Measurements from ENCODE around the gene HK2.

The HK2 gene

DNA sequence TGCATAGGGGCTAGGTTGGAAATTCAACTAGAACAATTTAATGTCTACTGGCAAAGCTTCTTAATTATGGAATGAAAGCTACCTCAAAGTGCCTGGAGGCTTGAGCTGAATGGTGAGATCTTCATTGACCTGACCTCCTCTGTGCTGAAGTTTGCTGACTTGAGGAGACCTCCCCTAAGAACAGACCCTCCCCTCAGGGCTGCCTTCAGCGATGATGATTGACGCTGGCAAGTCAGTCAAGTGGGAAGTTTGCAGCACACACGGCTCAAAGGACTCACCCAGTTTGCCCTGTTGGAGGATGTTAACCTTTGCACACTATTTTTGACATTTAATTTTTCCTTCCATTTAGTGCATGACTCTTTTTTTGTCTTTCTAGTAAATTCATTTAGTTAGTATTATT is 107.4 kb downstream of the HK2 start:
- no peak for DNase-seq

DNA sequence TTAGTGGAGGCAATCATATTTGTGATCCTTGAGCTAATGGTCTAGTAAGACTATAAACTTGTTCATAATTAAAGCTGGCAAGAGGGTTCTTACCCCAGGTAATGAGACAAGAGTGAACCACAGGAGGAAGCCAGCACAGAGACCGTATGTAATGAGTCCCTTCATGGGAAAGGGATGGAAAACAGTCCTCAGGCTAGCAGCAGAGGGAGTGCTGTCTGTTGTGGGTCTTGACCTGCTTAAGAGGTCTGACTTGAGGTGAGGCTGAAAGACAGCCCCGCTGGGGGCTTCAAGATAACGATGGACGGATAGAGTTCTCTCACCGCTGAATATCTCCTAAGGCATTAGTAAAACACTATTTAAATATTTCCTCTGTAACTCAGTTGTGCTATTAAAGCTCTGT is 108.3 kb downstream of the HK2 start:
- DNase-seq: no peak
